ENCODE measurements around the gene NCOR1.

DNA sequence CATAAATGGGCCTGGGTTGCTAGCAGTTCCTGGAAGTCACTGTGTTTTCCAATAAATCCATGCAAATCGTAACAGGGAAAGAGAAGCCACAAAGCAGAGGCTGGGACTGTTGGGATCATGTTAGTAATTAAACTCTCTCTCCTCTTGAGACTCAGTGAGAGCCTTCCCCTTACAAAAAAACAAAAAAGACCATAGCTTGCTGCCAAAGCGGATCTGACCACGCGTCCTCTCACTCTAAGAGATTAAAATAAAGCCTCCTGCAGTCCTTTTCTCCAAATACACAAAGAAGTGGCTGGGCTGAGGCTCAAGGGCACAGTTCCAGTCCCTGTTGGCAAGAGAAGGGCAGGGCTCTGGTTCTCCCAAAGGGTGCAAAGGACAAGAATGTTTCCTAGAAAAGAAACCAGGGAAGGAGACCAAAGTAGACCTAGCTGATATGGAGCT lies 40.2 kb upstream of the NCOR1 start:
- TF ChIP-seq, protein P1, sequence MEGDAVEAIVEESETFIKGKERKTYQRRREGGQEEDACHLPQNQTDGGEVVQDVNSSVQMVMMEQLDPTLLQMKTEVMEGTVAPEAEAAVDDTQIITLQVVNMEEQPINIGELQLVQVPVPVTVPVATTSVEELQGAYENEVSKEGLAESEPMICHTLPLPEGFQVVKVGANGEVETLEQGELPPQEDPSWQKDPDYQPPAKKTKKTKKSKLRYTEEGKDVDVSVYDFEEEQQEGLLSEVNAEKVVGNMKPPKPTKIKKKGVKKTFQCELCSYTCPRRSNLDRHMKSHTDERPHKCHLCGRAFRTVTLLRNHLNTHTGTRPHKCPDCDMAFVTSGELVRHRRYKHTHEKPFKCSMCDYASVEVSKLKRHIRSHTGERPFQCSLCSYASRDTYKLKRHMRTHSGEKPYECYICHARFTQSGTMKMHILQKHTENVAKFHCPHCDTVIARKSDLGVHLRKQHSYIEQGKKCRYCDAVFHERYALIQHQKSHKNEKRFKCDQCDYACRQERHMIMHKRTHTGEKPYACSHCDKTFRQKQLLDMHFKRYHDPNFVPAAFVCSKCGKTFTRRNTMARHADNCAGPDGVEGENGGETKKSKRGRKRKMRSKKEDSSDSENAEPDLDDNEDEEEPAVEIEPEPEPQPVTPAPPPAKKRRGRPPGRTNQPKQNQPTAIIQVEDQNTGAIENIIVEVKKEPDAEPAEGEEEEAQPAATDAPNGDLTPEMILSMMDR (conservative IDR thresholded peaks at IDR 0.05; ENCODE audit: low read depth, low read length) = no peak
- TF ChIP-seq EZH2 (IDR thresholded peaks at IDR 0.05; ENCODE audit: low read length, unreplicated experiment) (no peak), EZH2phosphoT487 (IDR thresholded peaks at IDR 0.05; ENCODE audit: borderline replicate concordance, low read length) (no peak)

Measured in PC-3 (cell line).